Brain microvascular endothelial cell (primary cell): ENCODE results near the gene TANC1.

Source experiments
- DNase-seq: peaks from one replicate; pipeline ENCODE4 v3.0.0-alpha.2; 2020
- H3K27ac ChIP-seq: fragments of 250-450 bp; sonication (Bioruptor Pico); 2 replicates; pipeline ENCODE4 v1.5.1; 2020; ENCODE audit warnings: mild to moderate bottlenecking, moderate library complexity
- H3K27me3 ChIP-seq: fragments of 250-450 bp; sonication (Bioruptor Pico); replicated peaks from 2 replicates; pipeline ENCODE4 v1.5.1; 2020; ENCODE audit warnings: mild to moderate bottlenecking
- H3K36me3 ChIP-seq: fragments of 250-450 bp; sonication (Bioruptor Pico); replicated peaks from 2 replicates; pipeline ENCODE4 v1.5.1; 2020; ENCODE audit warnings: mild to moderate bottlenecking
- H3K4me3 ChIP-seq: 2 replicates; pipeline ENCODE4 v1.5.1; 2011; ENCODE audit warnings: low read depth, mild to moderate bottlenecking, control low read depth, low read length, moderate library complexity
- CTCF ChIP-seq: IDR thresholded peaks from 2 replicates; pipeline ENCODE4 v1.5.1; 2011; ENCODE audit warnings: low read depth, mild to moderate bottlenecking, moderate library complexity, low read length, control low read depth, inconsistent platforms; ENCODE audit errors: missing control alignments
- in situ Hi-C: cut with HindIII; loops from 2 replicates; pipeline ENCODE4 v1.10.0; 2017; ENCODE audit warnings: low sequenced_read_pairs, low pct_ligation_motif_present

The TANC1 gene

GRCh38 chr2:159072795-159073194, 104.4 kb downstream of the TANC1 start:
- TF ChIP-seq CTCF: no peak
- Histone ChIP-seq H3K36me3 (no peaks in the 10 kb centered on the region), H3K4me3 (no peak overlapping the region), H3K27me3 (no peaks in the 10 kb centered on the region), H3K27ac (peak overlapping the region; percentile 93)
- in situ Hi-C loops: loop anchor here (25.0 kb wide), 1 partner anchor 110 kb away; the partner anchor contains the start of gene TANC1
- DNase-seq: peak; percentile 47

GRCh38 chr2:159073256-159073655, 104.8 kb downstream of the TANC1 start:
- no peak for TF ChIP-seq CTCF
- Histone ChIP-seq H3K36me3 (no peaks in the 10 kb centered on the region), H3K27me3 (no peaks in the 10 kb centered on the region), H3K27ac (peak overlapping the region; percentile 93), H3K4me3 (no peak overlapping the region)
- DNase-seq: peak; percentile 58
- in situ Hi-C loops: loop anchor here (25.0 kb wide), 1 partner anchor 111 kb away; the partner anchor contains the start of gene TANC1

- in situ Hi-C loops: loop anchor here (25.0 kb wide), 1 partner anchor 112 kb away; the partner anchor contains the start of gene TANC1
- no peak overlapping the region for H3K4me3 ChIP-seq
- no peak overlapping the region for H3K27ac ChIP-seq
- no peaks in the 10 kb centered on the region for H3K36me3 ChIP-seq
- TF ChIP-seq CTCF: no peak
- H3K27me3 ChIP-seq: no peaks in the 10 kb centered on the region
- DNase-seq: no peak
Observed at GRCh38 chr2:159074605-159075004, 106.2 kb downstream of the TANC1 start.

- Histone ChIP-seq H3K4me3 (no peak overlapping the region), H3K27ac (peak overlapping the region; percentile 75), H3K27me3 (no peaks in the 10 kb centered on the region), H3K36me3 (no peaks in the 10 kb centered on the region)
- TF ChIP-seq CTCF: no peak
- in situ Hi-C loops: no loop called here
- DNase-seq: no peak
Observed at GRCh38 chr2:159075727-159076126, 107.3 kb downstream of the TANC1 start.

GRCh38 chr2:159076241-159076640, 107.8 kb downstream of the TANC1 start:
- Histone ChIP-seq H3K27me3 (no peaks in the 10 kb centered on the region), H3K4me3 (no peak overlapping the region), H3K36me3 (no peaks in the 10 kb centered on the region), H3K27ac (peak overlapping the region; percentile 75)
- peak; percentile 81 for DNase-seq
- in situ Hi-C loops: no loop called here
- peak; percentile 18 for TF ChIP-seq CTCF

GRCh38 chr2:159077869-159078268, 109.4 kb downstream of the TANC1 start:
- H3K27me3 ChIP-seq: no peaks in the 10 kb centered on the region
- in situ Hi-C loops: no loop called here
- no peak overlapping the region for H3K4me3 ChIP-seq
- no peak for DNase-seq
- no peak for TF ChIP-seq CTCF
- H3K27ac ChIP-seq: no peak overlapping the region
- no peaks in the 10 kb centered on the region for H3K36me3 ChIP-seq
